Right lung (tissue), 5 donors: ENCODE data around the gene KIFC3. TPM values are rescaled to one million over a fixed set of nuclear protein-coding genes. Genes with fewer than 3 reads are reported as not detected.
A peak's percentile ranks its signal among the peaks of the same experiment; 100 is the strongest.
"Not testable (repeated sequence)": the region's sequence is repeated elsewhere in the genome, so short reads cannot be mapped to it uniquely, and the experiment has no call there.

Experiments used
- DNase-seq, 2 donors: peaks; one replicate each; pipeline ENCODE4 v3.0.0-alpha.2; 2013
- polyA plus RNA-seq, 5 donors: library from polyadenylated mRNA; unstranded; fragments of 120-200 nt; gene quantifications; one replicate each; pipeline versions ENCODE4 v1.2.1 to v1.2.3, GENCODE V29; 2013; ENCODE audit warnings: inconsistent platforms in 1 of 5, low replicate concordance in 1 of 5; ENCODE audit not compliant: insufficient read length in 5 of 5, insufficient read depth in 1 of 5

The KIFC3 gene
- polyA plus RNA-seq, 5 donors = 34.9 to 63.6 (median 56.6) TPM

DNA sequence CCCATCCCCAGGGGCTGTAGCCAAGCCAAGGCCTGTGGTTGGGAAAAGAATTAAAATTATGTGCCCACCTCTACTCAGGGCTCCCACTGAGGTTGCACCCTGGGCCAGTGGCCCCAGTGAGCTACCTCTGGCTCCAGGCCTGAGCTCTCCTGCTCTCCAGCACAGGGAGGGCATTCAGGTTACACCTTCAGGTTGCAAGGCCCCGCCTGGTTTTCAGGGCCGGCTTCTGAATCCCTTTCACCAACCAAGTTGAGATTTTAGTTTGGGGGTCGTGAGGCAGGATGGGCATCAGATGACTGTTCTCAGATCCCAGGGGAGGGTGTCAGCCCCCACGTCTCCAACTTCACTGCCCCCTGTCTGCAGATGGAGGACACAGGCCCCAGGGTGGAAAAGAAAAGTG is 74.7 kb downstream of the KIFC3 start:
- no peak for DNase-seq

DNA sequence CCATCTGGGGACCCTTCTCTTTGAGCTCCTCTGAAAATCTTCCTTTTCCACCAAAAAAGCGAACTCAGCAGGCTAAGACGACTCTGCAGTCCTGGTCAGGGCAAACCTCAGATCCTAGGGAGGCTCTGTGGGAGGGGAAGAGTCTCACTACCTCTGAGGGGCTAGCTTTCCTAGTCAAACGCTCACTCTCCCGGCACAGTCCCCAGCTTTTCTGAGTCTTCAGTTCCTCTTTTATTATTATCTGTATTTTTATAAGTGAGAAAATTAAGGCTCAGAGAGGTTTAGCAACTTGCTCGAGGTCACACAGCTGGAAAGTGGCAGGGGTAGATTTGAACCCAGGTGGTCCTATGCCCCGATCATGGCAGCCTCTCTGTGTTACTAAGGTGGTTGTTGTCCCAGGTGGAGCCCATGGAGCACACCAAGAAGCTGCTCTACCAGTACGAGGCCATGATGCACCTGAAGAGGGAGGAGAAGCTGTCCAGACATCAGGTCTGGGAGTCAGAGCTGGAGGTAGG is 75.8 kb downstream of the KIFC3 start:
- no peak for DNase-seq

DNA sequence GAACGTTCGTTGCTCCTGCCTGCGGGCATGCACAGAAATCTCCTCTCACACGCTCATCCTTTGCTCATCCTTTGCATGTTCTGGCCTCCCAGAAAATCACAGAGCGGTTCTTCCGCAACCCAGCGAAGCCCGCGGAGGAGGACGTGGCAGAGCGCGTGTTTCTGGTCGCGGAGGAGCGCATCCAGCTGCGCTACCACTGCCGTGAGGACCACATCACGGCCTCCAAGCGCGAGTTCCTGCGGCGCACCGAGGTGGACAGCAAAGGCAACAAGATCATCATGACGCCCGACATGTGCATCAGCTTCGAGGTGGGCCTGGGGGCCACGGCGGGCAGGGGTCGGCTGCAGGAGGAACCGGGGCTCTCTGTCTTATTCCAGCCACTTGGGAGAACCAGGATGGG is 76.3 kb downstream of the KIFC3 start:
- DNase-seq = no peak

DNA sequence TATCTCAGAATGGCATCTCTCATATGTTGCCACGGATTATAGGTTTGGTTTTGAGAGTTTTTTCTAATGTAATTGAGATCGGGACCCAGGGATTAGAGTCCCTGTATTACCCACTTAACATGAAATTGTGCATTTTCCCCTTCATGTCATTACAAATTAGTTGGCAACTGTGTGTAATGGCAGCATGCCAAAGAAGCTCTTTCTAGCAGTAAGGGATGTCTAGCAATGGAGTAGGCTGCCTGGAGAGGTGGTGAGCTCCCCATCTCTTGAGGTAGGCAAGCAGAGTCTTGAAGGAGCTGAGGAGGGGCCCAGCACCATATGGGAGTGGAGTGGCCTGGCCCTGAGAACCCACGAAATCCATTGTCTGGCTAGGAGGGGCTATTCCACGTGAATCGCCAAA is 76.7 kb downstream of the KIFC3 start:
- DNase-seq = no peak

DNA sequence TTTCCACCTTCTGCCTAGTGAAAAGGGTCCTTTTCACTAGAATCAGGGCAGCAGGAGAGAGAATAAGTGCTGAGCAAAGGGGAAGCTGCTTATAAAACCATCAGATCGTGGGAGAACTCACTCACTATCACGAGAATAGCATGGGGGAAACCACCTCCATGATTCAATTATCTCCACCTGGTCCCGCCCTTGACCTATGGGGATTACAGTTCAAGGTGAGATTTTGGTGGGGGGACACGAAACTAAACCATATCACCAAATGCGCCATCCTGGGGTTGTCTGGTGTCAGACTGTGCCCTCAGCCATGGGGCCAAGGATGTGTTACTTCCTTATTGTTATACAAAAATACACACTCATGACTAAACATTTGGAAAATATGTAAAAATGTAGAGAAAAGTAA is 77.1 kb downstream of the KIFC3 start:
- DNase-seq = no peak

DNA sequence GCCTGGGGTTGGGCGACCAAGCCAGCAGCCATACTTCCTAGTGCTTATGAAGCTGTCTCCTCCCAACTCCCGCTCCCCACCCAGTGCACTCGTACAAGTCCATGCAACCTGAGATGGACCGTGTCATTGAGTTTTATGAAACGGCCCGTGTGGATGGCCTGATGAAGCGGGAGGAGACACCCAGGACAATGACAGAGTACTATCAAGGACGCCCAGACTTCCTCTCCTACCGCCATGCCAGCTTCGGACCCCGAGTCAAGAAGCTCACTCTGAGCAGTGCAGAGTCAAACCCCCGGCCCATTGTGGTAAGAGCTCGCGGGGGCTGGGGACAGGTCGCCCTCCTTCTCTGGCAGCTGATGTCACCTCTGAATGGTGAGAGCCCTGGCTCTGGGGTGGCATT is 77.8 kb downstream of the KIFC3 start:
- DNase-seq = no peak

DNA sequence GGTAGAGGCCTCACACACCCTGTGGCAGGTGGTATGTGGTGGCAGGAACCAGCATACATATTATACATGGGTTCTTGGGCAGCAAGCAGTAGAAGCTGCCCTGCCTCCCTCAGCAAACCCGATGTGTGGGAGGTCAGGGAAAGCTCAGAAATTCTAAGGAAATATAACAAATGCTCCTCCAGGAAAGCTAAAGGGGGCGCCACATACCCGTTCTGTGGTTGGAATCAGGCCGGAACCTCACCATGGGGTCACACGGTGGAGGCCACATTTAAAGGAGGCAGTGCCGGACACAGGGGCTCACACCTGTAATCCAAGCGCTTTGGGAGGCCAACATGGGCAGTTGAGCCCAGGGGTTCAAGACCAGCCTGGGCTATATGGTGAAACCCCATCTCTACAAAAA is 79.1 kb downstream of the KIFC3 start:
- DNase-seq = no peak

DNA sequence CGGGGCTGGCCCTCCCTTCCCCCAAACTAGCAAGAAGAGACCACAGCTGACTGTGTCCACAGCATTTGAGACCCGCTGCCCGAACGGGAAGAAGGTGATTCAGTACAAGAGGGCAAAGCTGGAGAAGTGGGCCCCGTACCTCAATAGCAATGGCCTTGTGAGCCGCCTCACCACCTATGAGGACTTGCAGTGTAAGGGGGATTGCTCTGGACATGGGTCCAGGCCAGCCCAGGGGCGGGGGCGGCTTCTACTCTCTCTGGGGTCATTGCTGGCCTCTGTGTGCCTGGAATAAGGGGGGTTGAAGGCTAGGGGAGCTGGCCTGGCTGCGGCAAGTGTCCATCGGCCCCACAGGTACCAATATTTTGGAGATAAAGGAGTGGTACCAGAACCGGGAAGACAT is 79.6 kb downstream of the KIFC3 start:
- no peak for DNase-seq

DNA sequence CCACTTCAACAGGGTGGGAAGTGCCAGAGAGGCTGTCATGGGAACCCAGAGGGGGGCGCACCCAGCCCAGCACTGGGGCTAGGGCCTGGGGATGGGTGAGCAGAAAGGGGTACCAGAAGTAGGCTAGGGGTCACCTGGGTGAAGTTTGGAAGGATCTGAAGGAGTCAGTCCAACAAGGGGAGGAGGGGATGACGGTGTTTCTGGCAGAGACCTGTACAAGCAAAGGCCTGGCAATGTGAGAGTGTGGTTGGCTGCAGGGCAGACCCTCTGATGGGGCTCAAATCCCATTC is 80.1 kb downstream of the KIFC3 start:
- DNase-seq = no peak

DNA sequence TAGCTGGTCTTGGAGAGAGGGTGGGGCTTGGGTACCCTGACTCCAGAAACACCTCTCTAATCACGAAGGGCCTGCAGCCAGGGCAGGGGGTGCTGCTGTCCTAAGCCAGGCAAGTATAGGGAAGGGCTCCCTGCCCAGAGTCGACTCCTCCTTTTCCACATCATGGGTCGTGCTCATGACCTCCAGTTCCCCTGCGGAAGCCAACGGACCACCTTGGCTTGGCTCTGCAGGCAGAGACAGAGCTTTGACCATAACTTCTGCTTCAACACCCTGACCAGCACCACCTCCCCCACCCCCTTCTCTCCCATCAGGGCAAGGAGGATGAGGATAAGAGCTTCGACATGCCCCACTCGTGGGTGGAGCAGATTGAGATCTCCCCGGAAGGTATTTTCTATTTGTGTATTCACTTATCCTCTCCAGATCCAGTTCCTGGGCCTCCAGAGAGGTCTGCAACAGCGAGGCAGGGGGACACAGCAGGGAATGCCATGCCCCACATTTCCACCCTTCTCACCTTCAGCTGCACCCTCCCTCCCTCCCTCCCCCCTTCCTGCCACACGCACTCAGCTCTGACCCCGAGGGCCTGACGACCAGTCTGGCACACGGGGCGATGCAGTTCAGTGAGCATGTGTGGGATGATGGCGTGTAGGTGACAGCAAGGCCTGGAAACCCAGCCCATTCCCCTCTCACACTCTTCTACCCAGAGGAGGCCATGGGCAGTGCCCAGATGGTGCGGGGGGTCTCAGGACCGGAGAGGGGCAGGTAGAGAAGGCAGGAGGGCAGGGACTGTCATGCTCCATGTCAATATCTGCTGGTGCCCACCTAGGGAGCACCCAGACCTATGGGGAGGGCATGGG is 80.7 kb downstream of the KIFC3 start:
- DNase-seq = no peak

DNA sequence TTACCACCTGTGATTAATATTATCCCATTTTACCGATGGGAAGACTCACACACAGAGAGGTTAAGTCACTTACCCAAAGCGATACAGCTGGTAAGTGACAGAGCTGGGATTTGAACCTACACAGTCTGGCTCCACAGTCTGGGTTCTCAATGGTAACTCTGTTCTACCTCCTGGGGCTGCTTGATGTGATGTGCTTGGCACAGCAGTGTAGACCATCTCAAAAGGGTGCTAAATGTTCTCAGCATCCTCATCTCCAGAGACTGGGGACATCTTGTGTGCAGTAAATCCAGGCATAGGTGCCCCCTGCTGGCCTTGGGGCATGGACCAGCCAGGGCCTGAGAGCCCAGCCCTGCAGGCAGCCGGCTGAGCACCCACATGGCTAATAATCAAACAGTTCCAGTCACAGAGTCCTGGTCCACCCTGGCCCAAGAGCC is 82.1 kb downstream of the KIFC3 start:
- DNase-seq = peak in 1 of 2 donors; percentile 24

DNA sequence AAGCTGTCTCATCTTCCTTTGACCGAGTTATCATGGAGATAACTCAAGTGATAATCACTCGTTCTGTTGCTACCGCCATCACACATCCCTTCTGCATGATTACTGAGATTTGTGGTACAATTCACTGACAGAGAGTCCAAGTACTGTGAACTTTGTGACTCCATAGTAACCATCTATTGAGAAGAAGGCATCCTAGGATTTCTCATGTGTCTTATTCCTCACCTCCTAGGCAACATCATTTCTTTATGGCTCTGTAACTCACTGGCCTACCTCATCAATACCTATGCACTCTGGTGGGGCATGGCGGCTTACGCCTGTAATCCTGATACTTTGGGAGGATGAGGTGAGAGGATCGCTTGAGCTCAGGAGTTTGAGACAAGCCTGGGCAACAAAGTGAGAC is 88.2 kb downstream of the KIFC3 start:
- DNase-seq = no peak

DNA sequence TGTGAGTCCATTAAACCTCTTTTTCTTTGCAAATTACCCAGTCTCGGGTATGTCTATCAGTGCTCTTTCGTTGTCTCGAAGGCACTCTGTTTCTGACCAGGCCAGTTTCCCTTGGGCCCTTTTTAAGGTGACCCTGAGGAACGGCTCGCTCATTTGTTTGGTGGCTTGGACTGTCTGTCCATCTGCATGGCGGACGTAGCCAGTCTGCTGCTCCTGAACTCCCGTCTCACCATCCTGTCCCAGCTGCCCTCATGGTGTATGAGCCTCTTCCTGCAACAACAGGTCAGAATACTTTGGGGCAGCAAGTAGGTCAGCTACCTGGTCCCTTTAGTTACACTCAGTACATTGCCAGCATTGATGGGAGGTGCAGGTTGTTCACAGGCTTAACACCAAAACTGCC is 88.7 kb downstream of the KIFC3 start:
- DNase-seq = no peak

DNA sequence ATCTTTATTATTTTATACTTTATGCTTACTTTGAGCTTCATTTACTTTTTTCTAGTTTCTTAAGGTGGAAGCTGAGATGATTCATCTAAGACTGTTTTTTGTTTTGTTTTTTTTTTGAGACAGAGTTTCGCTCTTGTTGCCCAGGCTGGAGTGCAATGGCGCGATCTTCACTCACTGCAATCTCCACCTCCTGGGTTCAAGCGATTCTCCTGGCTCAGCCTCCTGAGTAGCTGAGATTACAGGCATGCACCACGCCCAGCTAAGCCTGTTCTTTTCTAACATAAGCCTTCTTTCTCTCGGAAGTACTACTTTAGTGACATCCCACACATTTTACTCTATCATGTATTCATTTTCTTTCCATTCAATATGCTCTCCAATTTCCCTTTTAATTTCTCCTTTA is 89.7 kb downstream of the KIFC3 start:
- not testable (repeated sequence) for DNase-seq

DNA sequence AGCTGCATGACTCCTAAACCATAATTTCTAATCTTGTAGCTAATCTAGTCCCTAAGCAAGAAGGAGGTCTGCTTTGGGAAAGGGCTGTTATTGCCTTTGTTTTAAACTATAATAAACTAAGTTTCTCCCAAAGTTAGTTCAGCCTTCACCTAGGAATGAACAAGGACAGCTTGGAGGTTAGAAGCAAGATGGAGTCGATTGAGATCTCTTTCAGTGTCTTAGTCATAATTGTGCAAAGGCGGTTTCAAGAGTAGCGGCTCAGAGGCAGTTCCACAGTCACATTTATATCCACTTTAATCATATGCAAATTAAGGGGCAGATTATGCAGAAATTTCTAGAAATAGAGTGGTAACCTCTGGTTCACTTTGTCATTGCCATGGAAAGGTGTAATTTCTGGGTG is 90.3 kb downstream of the KIFC3 start:
- no peak for DNase-seq

DNA sequence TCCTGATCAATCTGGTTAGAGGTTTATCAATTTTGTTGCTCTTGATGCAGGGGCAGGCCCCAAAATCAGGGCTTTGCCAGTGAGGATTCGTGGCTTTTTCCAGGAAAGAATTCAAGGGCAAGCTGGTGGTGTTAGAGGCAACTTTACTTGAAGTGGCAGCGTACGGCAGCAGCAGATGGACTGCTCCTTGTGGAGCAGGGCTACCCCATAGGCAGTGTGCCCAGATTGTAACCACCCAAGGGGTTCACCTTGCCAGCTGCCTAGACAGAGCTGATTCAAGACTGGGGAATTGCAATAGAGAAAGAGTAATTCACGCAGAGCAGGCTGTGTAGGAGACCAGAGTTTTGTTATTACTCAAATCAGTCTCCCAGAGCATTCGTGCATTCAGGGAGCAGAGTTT is 90.9 kb downstream of the KIFC3 start:
- DNase-seq = no peak

DNA sequence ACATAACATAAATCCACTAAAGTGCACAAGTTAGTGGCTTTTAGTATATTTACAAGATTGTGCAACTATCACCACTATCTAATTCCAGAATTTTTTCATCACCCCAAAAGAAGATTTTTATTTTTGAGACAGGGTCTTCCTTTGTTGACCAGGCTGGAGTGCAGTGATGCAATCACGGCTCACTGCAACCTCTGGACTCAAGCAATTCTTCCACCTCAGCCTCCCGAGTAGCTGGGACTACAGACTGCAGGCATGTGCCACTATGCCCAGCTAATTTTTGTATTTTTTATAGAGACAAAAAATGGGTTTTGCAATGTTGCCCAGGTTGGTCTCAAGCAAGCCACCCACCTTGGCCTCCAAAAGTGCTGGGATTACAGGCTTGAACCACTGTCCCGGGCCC is 92.6 kb downstream of the KIFC3 start:
- no peak for DNase-seq

Other genes starting within 250 kb of the KIFC3 start
- 10 to 100 TPM; 14.9 to 20.2 (median 18.6) TPM for gene ADGRG1, start 173.9 kb downstream of the KIFC3 start, polyA plus RNA-seq
- 1 to 10 TPM in 2 of 5 donors, under 1 TPM in 3; 0.38 to 1.2 (median 0.86) TPM for gene ADGRG3, start 134.2 kb downstream of the KIFC3 start, polyA plus RNA-seq
- gene DRC7, start 107.7 kb downstream of the KIFC3 start, polyA plus RNA-seq = 1 to 10 TPM in 4 of 5 donors, under 1 TPM in 1; 0.54 to 4.5 (median 2.8) TPM
- 10 to 100 TPM; 12.2 to 19.8 (median 13.3) TPM for gene KATNB1, start 66.7 kb downstream of the KIFC3 start, polyA plus RNA-seq
- under 1 TPM in 4 of 5 donors, not detected in 1; 0.04 to 0.13 (median 0.08) TPM for gene CNGB1, start 168.6 kb upstream of the KIFC3 start, polyA plus RNA-seq
- 10 to 100 TPM in 2 of 5 donors, 1 to 10 TPM in 3; 7.8 to 12.8 (median 9.3) TPM for gene ZNF319, start 198.2 kb upstream of the KIFC3 start, polyA plus RNA-seq
- 10 to 100 TPM; 19.8 to 28.2 (median 22.5) TPM for gene USB1, start 198.9 kb upstream of the KIFC3 start, polyA plus RNA-seq
- 10 to 100 TPM; 32.4 to 72.3 (median 40.9) TPM for gene MMP15, start 223.3 kb upstream of the KIFC3 start, polyA plus RNA-seq